CD4-positive, alpha-beta T cell (primary cell): ENCODE measurements around the gene SYTL3. TPM values are rescaled to one million over a fixed set of nuclear protein-coding genes. Genes with fewer than 3 reads are reported as not detected.
"Not testable (repeated sequence)": the region's sequence is repeated elsewhere in the genome, so short reads cannot be mapped to it uniquely, and the experiment has no call there.

ENCODE experiments used
- ATAC-seq: fragments of 200-7000 bp; cut with Tn5 transposase; one replicate; pipeline ENCODE4 v1.10.0; 2022; ENCODE audit warnings: mild to moderate bottlenecking; ENCODE audit not compliant: poor library complexity
- CTCF ChIA-PET: fragments of 350-600 bp; sonication (Branson Sonifier 250); formaldehyde crosslinking; loops from one replicate; lab custom pipeline; 2021; ENCODE audit warnings: antibody characterized with exemption, inconsistent platforms; lab: Charles Lee
- POLR2A ChIA-PET: fragments of 350-600 bp; sonication (Branson Sonifier 250); formaldehyde crosslinking; loops from one replicate; lab custom pipeline; 2021; ENCODE audit warnings: antibody characterized with exemption, inconsistent platforms; lab: Charles Lee
- DNase-seq, 14 experiments: peaks; one replicate each; pipeline ENCODE4 v3.0.0-alpha.2; 2013 to 2020; ENCODE audit warnings: mixed read lengths in 2 of 14
- H3K27ac ChIP-seq, 2 donors: one replicate each; pipeline versions ENCODE4 v1.5.1 to v1.7.0; 2013; ENCODE audit warnings: low read length in 2 of 2, low read depth in 1 of 2, mild to moderate bottlenecking in 1 of 2
- H3K27me3 ChIP-seq, 2 experiments: 1 replicate in 1 of 2; 2 replicates in 1 of 2; pipeline versions ENCODE4 v1.6.1 to v1.7.0; 2013; ENCODE audit warnings: low read length in 2 of 2, control low read depth in 1 of 2, mild to moderate bottlenecking in 1 of 2, moderate library complexity in 1 of 2; ENCODE audit not compliant: insufficient read depth in 2 of 2, control insufficient read depth in 1 of 2
- H3K36me3 ChIP-seq: one replicate; pipeline ENCODE4 v1.6.1; 2013; ENCODE audit warnings: low read length, control low read depth; ENCODE audit not compliant: insufficient read depth
- H3K4me1 ChIP-seq: one replicate; pipeline ENCODE4 v1.6.1; 2013; ENCODE audit warnings: low read length, control low read depth; ENCODE audit not compliant: insufficient read depth
- H3K4me3 ChIP-seq: one replicate; pipeline ENCODE4 v1.5.1; 2013; ENCODE audit warnings: mild to moderate bottlenecking, low read length, moderate library complexity
- H3K9me3 ChIP-seq, 2 experiments: 1 replicate in 1 of 2; 2 replicates in 1 of 2; pipeline versions ENCODE4 v1.6.1 to v1.7.0; 2013; ENCODE audit warnings: low read length in 2 of 2, mild to moderate bottlenecking in 2 of 2, control low read depth in 1 of 2, moderate library complexity in 1 of 2; ENCODE audit not compliant: control insufficient read depth in 1 of 2, insufficient read depth in 1 of 2
- H3K27ac Mint-ChIP-seq: one replicate; pipeline ENCODE4 v1.8.0; 2020; ENCODE audit warnings: mixed read lengths
- H3K27me3 Mint-ChIP-seq: one replicate; pipeline ENCODE4 v1.8.0; 2021; ENCODE audit warnings: mixed read lengths
- H3K36me3 Mint-ChIP-seq: one replicate; pipeline ENCODE4 v1.8.0; 2021; ENCODE audit warnings: low read depth, mixed read lengths
- H3K4me1 Mint-ChIP-seq: one replicate; pipeline ENCODE4 v1.8.0; 2021; ENCODE audit warnings: low read depth, mixed read lengths
- H3K4me3 Mint-ChIP-seq: one replicate; pipeline ENCODE4 v1.8.0; 2020; ENCODE audit warnings: mild to moderate bottlenecking, mixed read lengths
- H3K9me3 Mint-ChIP-seq: one replicate; pipeline ENCODE4 v1.8.0; 2020; ENCODE audit warnings: mixed read lengths
- CTCF ChIP-seq: fragments of 200-600 bp; IDR thresholded peaks from one replicate; pipeline ENCODE4 v1.8.0; 2022; ENCODE audit warnings: antibody characterized with exemption, mild to moderate bottlenecking
- intact Hi-C, 2 experiments: fragments of 100-400 bp; cut with DNase I in 1 of 2; cut with micrococcal nuclease in 1 of 2; formaldehyde crosslinking; loops; one replicate each; pipeline versions ENCODE4 v1.15.1 to v1.9.0; 2023 to 2025; cut with DNase I, micrococcal nuclease
- total RNA-seq, 174 experiments: library from RNA in 2 of 174; stranded (reverse) in 2 of 174; gene quantifications; one replicate each; pipeline ENCODE4 v1.2.3 and lab custom pipeline; 2021 to 2026

Gene SYTL3
- total RNA-seq, 2 experiments from 2014 or later, result 41.2 to 42.7 TPM

DNA sequence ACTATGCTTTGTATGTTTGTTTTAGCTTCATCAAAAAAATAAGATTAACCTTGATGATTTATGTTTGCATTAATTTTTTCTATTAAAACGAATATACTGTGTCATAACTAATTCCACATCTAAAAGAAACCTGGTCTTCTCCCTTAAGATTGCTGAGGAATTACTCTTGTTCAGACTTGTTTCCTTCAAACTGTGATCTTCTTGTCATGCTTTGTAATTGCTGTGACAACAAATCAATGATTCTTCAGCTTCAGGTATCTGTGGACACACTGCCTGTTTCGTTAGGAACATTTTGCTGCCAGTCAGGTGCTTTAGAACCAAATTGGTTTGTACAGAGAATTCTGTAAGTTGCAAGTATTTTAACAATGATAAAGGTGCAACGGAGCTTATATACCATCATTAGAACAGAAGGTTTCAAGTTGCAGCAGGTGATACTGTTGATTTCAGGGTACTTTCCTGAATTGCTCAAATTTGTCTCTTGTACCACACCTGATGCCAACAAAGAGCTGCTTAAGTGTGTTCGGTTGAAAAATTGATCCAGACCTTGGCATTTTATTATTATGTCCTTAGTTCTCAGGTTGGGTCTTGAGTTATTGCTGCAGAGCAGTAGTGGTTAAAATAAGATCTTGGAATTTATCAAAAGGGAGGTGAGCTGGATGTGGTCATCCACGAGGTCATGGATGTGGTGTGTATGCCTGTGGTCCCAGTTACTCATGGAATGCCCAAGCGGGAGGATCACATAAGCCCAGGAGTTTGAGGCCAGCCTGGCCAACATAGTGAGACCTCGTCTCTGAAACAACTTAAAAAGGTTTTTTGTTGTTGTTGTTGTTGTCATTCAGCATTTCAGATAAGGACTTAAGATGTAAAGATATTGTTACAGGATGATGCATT, 19.5 kb downstream of the SYTL3 start:
- H3K4me1 Mint-ChIP-seq, result peaks cover 9% of the 10 kb centered on the region
- H3K9me3 ChIP-seq, result no peaks in the 10 kb centered on the region
- ATAC-seq (no peak), DNase-seq (no peak)
- no peak for TF ChIP-seq CTCF
- no peaks in the 10 kb centered on the region for H3K27me3 ChIP-seq
- H3K36me3 ChIP-seq, result peaks cover 40% of the 10 kb centered on the region
- H3K4me3 Mint-ChIP-seq, result no peak overlapping the region
- no peaks in the 10 kb centered on the region for H3K9me3 Mint-ChIP-seq
- intact Hi-C loops, result no loop called here
- peaks cover 4% of the 10 kb centered on the region for H3K4me1 ChIP-seq
- H3K27ac Mint-ChIP-seq, result no peak overlapping the region
- POLR2A ChIA-PET, result interaction anchor here (0.6 kb wide), 1 partner anchor 22 kb away, joined by 4 read pairs; no protein-coding TSS in a partner anchor
- no peaks in the 10 kb centered on the region for H3K27me3 Mint-ChIP-seq
- peaks cover 75% of the 10 kb centered on the region for H3K36me3 Mint-ChIP-seq
- H3K4me3 ChIP-seq, result no peak overlapping the region
- no peak overlapping the region for H3K27ac ChIP-seq
- CTCF ChIA-PET, result interaction anchor here (1.5 kb wide), 1 partner anchor 9 kb away, joined by 4 read pairs; no protein-coding TSS in a partner anchor

DNA sequence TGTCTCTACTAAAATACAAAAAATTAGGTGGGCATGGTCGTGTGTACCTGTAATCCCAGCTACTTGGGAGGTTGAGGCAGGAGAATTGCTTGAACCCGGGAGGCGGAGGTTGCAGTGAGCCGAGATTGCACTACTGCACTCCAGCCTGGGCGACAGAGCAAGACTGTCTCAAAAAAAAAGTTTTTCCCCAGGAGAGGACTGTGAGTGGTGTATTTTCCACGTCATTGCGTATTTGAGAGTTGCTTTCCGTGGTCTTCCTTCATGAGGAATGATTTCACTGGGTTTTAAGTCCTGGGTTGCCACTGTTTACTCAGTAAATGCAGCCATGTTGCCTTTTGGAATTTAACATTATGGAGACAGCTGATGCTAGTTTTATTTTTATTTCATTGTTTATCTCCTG, 22.3 kb downstream of the SYTL3 start:
- H3K27me3 Mint-ChIP-seq, H3K27me3 ChIP-seq, H3K4me3 ChIP-seq, H3K4me1 ChIP-seq, H3K4me3 Mint-ChIP-seq, H3K4me1 Mint-ChIP-seq, DNase-seq, H3K9me3 ChIP-seq, H3K9me3 Mint-ChIP-seq, ATAC-seq, intact Hi-C loops, H3K27ac ChIP-seq, H3K27ac Mint-ChIP-seq: not testable (repeated sequence)
- CTCF ChIA-PET, result interaction anchor here (0.9 to 1.8 kb wide), 2 partner anchors 19 kb away, joined by 3 to 7 read pairs; no protein-coding TSS in a partner anchor
- H3K36me3 Mint-ChIP-seq, result peaks cover 67% of the 10 kb centered on the region
- peaks cover 22% of the 10 kb centered on the region for H3K36me3 ChIP-seq
- POLR2A ChIA-PET, result interaction anchor here (1.1 kb wide), 1 partner anchor 18 kb away, joined by 3 read pairs; no protein-coding TSS in a partner anchor

DNA sequence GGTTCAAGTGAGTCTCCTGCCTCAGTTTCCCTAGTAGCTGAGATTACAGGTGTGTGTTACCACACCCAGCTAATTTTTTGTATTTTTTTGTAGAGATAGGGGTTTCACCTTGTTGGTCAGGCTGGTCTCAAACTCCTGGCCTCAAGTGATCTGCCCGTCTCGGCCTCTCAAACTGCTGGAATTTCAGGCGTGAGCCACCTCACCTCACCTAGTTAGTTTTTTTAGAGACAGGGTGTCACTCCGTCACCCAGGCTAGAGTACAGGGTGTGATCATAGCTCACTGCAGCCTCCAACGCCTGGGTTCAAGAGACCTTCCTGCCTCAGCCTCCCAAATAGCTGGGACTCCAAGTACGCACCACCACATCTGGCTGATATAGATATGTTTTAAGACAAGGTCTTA, 22.9 kb downstream of the SYTL3 start:
- ATAC-seq (no peak), DNase-seq (no peak)
- H3K4me1 Mint-ChIP-seq, result peaks cover 9% of the 10 kb centered on the region
- TF ChIP-seq CTCF, result no peak
- no peak overlapping the region for H3K4me3 Mint-ChIP-seq
- H3K9me3 ChIP-seq, result no peaks in the 10 kb centered on the region
- POLR2A ChIA-PET, result interaction anchor here (1.1 kb wide), 1 partner anchor 19 kb away, joined by 3 read pairs; no protein-coding TSS in a partner anchor
- H3K27ac Mint-ChIP-seq, result no peak overlapping the region
- peaks cover 16% of the 10 kb centered on the region for H3K36me3 ChIP-seq
- no peak overlapping the region for H3K27ac ChIP-seq
- peaks cover 64% of the 10 kb centered on the region for H3K36me3 Mint-ChIP-seq
- peaks cover 2% of the 10 kb centered on the region for H3K4me1 ChIP-seq
- no peaks in the 10 kb centered on the region for H3K27me3 ChIP-seq
- no peak overlapping the region for H3K4me3 ChIP-seq
- intact Hi-C loops, result no loop called here
- H3K27me3 Mint-ChIP-seq, result no peaks in the 10 kb centered on the region
- H3K9me3 Mint-ChIP-seq, result no peaks in the 10 kb centered on the region
- CTCF ChIA-PET, result interaction anchor here (0.9 to 1.3 kb wide), 4 partner anchors 16 to 431 kb away, joined by 3 to 4 read pairs (median 4); no protein-coding TSS in a partner anchor
